Keratinocyte (primary cell): ENCODE results near the gene MXRA7. TPM values are rescaled to one million over a fixed set of nuclear protein-coding genes. Genes with fewer than 3 reads are reported as not detected.

Source experiments
- DNase-seq: peaks from one replicate; pipeline ENCODE4 v3.0.0-alpha.2; 2011; ENCODE audit warnings: low read depth, missing footprints, low spot score
- FAIRE-seq: peaks from 2 replicates; lab custom pipeline; 2011; peaks lifted over from hg19 to GRCh38; lab: Jason Lieb, UNC
- H2AFZ ChIP-seq: 2 replicates; pipeline ENCODE4 v1.6.0; 2012; ENCODE audit warnings: low read length, control low read depth, inconsistent platforms; ENCODE audit not compliant: control insufficient read depth
- H3K27ac ChIP-seq: 2 replicates; pipeline ENCODE4 v1.5.1; 2011; ENCODE audit warnings: low read length; ENCODE audit not compliant: control insufficient read depth, insufficient read depth
- H3K27me3 ChIP-seq: 3 replicates; pipeline ENCODE4 v1.6.0; 2011; ENCODE audit warnings: low read length; ENCODE audit not compliant: control insufficient read depth, insufficient read depth; ENCODE audit errors: extremely low read depth
- H3K36me3 ChIP-seq, 2 experiments: 2 replicates in 1 of 2; 3 replicates in 1 of 2; pipeline ENCODE4 v1.5.1; 2011; ENCODE audit warnings: low read length in 2 of 2, mild to moderate bottlenecking in 1 of 2; ENCODE audit not compliant: control insufficient read depth in 2 of 2, insufficient read depth in 2 of 2; ENCODE audit errors: extremely low read depth in 1 of 2
- H3K4me1 ChIP-seq: 3 replicates; pipeline ENCODE4 v1.5.1; 2011; ENCODE audit warnings: low read length; ENCODE audit not compliant: control insufficient read depth, insufficient read depth; ENCODE audit errors: extremely low read depth
- H3K4me2 ChIP-seq: 3 replicates; pipeline ENCODE4 v1.6.0; 2011; ENCODE audit warnings: low read depth, low read length; ENCODE audit not compliant: control insufficient read depth, insufficient read depth; ENCODE audit errors: extremely low read depth
- H3K4me3 ChIP-seq, 3 experiments: fragments of 200-600 bp in 1 of 3; sonication (generic) in 1 of 3; 2 replicates in 2 of 3; 3 replicates in 1 of 3; pipeline ENCODE4 v1.5.1; 2011 to 2016; ENCODE audit warnings: low read length in 3 of 3, mild to moderate bottlenecking in 3 of 3, control low read depth in 2 of 3, inconsistent platforms in 1 of 3, low read depth in 1 of 3, mixed read lengths in 1 of 3, mixed run types in 1 of 3, moderate library complexity in 1 of 3; ENCODE audit not compliant: control insufficient read depth in 2 of 3, insufficient read depth in 2 of 3; ENCODE audit errors: extremely low read depth in 1 of 3
- H3K79me2 ChIP-seq: 2 replicates; pipeline ENCODE4 v1.6.0; 2012; ENCODE audit warnings: low read length; ENCODE audit not compliant: control insufficient read depth, insufficient read depth
- H3K9ac ChIP-seq: 3 replicates; pipeline ENCODE4 v1.6.0; 2011; ENCODE audit warnings: low read length; ENCODE audit not compliant: control insufficient read depth, insufficient read depth; ENCODE audit errors: extremely low read depth
- H3K9me1 ChIP-seq: 3 replicates; pipeline ENCODE4 v1.6.0; 2011; ENCODE audit warnings: low read length; ENCODE audit not compliant: control insufficient read depth, insufficient read depth; ENCODE audit errors: extremely low read depth
- H3K9me3 ChIP-seq: 2 replicates; pipeline ENCODE4 v1.5.1; 2012; ENCODE audit warnings: low read depth, low read length; ENCODE audit not compliant: control insufficient read depth
- H4K20me1 ChIP-seq: 3 replicates; pipeline ENCODE4 v1.6.0; 2011; ENCODE audit warnings: low read length; ENCODE audit not compliant: control insufficient read depth, insufficient read depth; ENCODE audit errors: extremely low read depth
- EZH2 ChIP-seq: IDR thresholded peaks from one replicate; pipeline ENCODE4 v1.6.1; 2012; ENCODE audit warnings: inconsistent platforms, mild to moderate bottlenecking, low read length, moderate library complexity
- dilution Hi-C: fragments of 300-500 bp; cut with MboI; formaldehyde crosslinking; loops from one replicate; pipeline ENCODE4 v1.7.0; 2020; ENCODE audit warnings: low sequenced_read_pairs; ENCODE audit not compliant: extremely low pct_ligation_motif_present
- polyA plus RNA-seq, 5 experiments: library from polyadenylated mRNA; depleted of rRNA in 3 of 5; stranded (reverse) in 3 of 5; stranded (forward) in 1 of 5; unstranded in 1 of 5; fragments of >200 nt; gene quantifications; 1 replicate in 1 of 5; 2 replicates in 3 of 5; 3 replicates in 1 of 5; pipeline versions ENCODE4 v1.2.1 to v1.2.3, GENCODE V29; 2011 to 2012; ENCODE audit warnings: missing spikeins in 2 of 5, low read depth in 1 of 5, low replicate concordance in 1 of 5
- TF ChIP-seq, protein P1 (sequence below), 3 experiments: IDR thresholded peaks in 1 of 3; conservative IDR thresholded peaks in 1 of 3; optimal IDR thresholded peaks in 1 of 3; 2 replicates in 2 of 3; 3 replicates in 1 of 3; pipeline versions ENCODE3 to v1.5.1; 2011; ENCODE audit warnings: low read length in 3 of 3, mild to moderate bottlenecking in 3 of 3, moderate library complexity in 2 of 3, control low read depth in 1 of 3, inconsistent platforms in 1 of 3; ENCODE audit not compliant: insufficient read depth in 2 of 3; ENCODE audit errors: extremely low read depth in 1 of 3

The MXRA7 gene
- polyA plus RNA-seq, 1 donor (not counting 4 experiments of a cell fraction or from before 2014, with no cell fraction given): 118 TPM

DNA sequence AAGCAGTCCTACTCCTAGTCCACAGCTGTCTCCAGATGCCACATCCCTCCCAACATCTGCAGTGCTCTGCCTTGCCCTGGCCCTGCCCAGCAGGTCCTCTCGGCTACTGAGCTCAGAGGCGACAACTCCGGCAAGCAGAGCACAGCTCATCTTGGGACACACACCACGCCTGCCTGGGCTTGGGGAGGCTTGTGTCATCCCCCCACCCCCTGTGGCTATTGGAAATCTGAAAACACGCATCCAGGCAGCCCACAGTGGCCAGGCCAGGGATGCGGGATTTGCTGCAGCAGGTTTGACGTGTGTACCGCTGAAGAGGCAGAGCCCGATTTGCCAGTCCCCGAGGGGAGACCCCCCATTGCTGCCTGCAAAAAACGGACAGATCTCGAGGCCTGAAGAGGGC is 25.4 kb downstream of the MXRA7 start:
- H3K4me3 ChIP-seq: no peak overlapping the region
- no peaks in the 10 kb centered on the region for H3K9me3 ChIP-seq
- no peak overlapping the region for H3K4me2 ChIP-seq
- no peak for DNase-seq
- TF ChIP-seq, protein P1, sequence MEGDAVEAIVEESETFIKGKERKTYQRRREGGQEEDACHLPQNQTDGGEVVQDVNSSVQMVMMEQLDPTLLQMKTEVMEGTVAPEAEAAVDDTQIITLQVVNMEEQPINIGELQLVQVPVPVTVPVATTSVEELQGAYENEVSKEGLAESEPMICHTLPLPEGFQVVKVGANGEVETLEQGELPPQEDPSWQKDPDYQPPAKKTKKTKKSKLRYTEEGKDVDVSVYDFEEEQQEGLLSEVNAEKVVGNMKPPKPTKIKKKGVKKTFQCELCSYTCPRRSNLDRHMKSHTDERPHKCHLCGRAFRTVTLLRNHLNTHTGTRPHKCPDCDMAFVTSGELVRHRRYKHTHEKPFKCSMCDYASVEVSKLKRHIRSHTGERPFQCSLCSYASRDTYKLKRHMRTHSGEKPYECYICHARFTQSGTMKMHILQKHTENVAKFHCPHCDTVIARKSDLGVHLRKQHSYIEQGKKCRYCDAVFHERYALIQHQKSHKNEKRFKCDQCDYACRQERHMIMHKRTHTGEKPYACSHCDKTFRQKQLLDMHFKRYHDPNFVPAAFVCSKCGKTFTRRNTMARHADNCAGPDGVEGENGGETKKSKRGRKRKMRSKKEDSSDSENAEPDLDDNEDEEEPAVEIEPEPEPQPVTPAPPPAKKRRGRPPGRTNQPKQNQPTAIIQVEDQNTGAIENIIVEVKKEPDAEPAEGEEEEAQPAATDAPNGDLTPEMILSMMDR (optimal IDR thresholded peaks at IDR 0.05 in 1 of 3, IDR thresholded peaks at IDR 0.05 in 1 of 3, conservative IDR thresholded peaks at IDR 0.05 in 1 of 3; ENCODE audit: extremely low read depth in 1 of 3, insufficient read depth in 2 of 3, low read length in 3 of 3): no peak
- no peak for TF ChIP-seq EZH2
- no peak overlapping the region for H3K9ac ChIP-seq
- peaks cover 0 to 19% of the 10 kb centered on the region in 2 experiments for H3K36me3 ChIP-seq
- H2AFZ ChIP-seq: no peak overlapping the region
- FAIRE-seq: no peak
- peaks cover 17% of the 10 kb centered on the region for H3K4me1 ChIP-seq
- peaks cover 2% of the 10 kb centered on the region for H3K79me2 ChIP-seq
- H4K20me1 ChIP-seq: peaks cover 2% of the 10 kb centered on the region
- dilution Hi-C loops: no loop called here
- peaks cover 2% of the 10 kb centered on the region for H3K9me1 ChIP-seq
- no peaks in the 10 kb centered on the region for H3K27me3 ChIP-seq
- H3K27ac ChIP-seq: no peak overlapping the region

DNA sequence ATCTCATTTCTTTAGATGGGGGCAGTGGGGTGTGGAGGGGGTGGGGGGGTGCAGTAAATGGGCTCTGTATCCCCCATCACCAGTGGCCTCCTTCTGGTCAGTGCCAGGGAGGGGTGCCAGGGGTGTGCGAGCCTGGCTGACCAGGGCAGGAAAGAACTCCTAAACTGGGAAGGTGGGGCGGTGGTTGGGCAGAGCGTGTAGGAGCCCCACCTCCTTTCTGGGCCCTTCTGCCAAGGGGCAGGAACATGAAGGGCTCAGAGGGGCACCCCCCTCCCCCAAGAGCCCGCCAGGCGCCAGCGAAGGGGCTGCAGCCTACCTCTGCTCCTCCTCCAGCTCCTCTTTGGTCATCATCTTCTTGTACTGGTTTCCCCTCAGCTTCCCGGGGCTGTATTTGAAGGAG is 26.0 kb downstream of the MXRA7 start:
- no peaks in the 10 kb centered on the region for H3K9me3 ChIP-seq
- H3K9ac ChIP-seq: no peak overlapping the region
- no peaks in the 10 kb centered on the region for H3K79me2 ChIP-seq
- dilution Hi-C loops: no loop called here
- H3K4me3 ChIP-seq: no peak overlapping the region
- H2AFZ ChIP-seq: no peak overlapping the region
- no peak overlapping the region for H3K27ac ChIP-seq
- no peak for FAIRE-seq
- H3K9me1 ChIP-seq: peaks cover 2% of the 10 kb centered on the region
- peaks cover 17% of the 10 kb centered on the region for H3K4me1 ChIP-seq
- H3K27me3 ChIP-seq: no peaks in the 10 kb centered on the region
- TF ChIP-seq, protein P1 (optimal IDR thresholded peaks at IDR 0.05 in 1 of 3, IDR thresholded peaks at IDR 0.05 in 1 of 3, conservative IDR thresholded peaks at IDR 0.05 in 1 of 3; ENCODE audit: extremely low read depth in 1 of 3, insufficient read depth in 2 of 3, low read length in 3 of 3): no peak
- no peak for TF ChIP-seq EZH2
- DNase-seq: no peak
- peaks cover 0 to 20% of the 10 kb centered on the region in 2 experiments for H3K36me3 ChIP-seq
- no peaks in the 10 kb centered on the region for H4K20me1 ChIP-seq
- no peak overlapping the region for H3K4me2 ChIP-seq
